Measurements from ENCODE around the gene SH2D3A. TPM values are rescaled to one million over a fixed set of nuclear protein-coding genes. Genes with fewer than 3 reads are reported as not detected.
A peak's percentile ranks its signal among the peaks of the same experiment; 100 is the strongest.

The SH2D3A gene
- total RNA-seq, 1 experiment from 2014 or later: 30.3 TPM

- Mint-ChIP-seq H3K4me1 (peaks cover 34% of the 10 kb centered on the region), H3K4me3 (no peak overlapping the region), H3K27ac (no peak overlapping the region), H3K27me3 (ENCODE audit: low read depth) (no peaks in the 10 kb centered on the region), H3K36me3 (peaks cover 9% of the 10 kb centered on the region), H3K9me3 (no peaks in the 10 kb centered on the region)
- DNase-seq (ENCODE audit: low spot score) (no peak), ATAC-seq (no peak)
- TF ChIP-seq CBFB (CRISPR knock-in tag; IDR thresholded peaks at IDR 0.05; ENCODE audit: low read depth) (no peak), TCF7 (CRISPR knock-in tag; IDR thresholded peaks at IDR 0.05; ENCODE audit: low read depth) (no peak), ERG (CRISPR knock-in tag; IDR thresholded peaks at IDR 0.05) (no peak), ATF6 (CRISPR knock-in tag; IDR thresholded peaks at IDR 0.05) (no peak), NFE2L1 (CRISPR knock-in tag; IDR thresholded peaks at IDR 0.05) (no peak), ESRRA (CRISPR knock-in tag; IDR thresholded peaks at IDR 0.05; ENCODE audit: borderline replicate concordance) (no peak), SP1 (CRISPR knock-in tag; conservative IDR thresholded peaks at IDR 0.05) (no peak), RELA (CRISPR knock-in tag; IDR thresholded peaks at IDR 0.05; ENCODE audit: borderline replicate concordance) (no peak), EMX1 (CRISPR knock-in tag; IDR thresholded peaks at IDR 0.05) (no peak), ZSCAN18 (CRISPR knock-in tag; IDR thresholded peaks at IDR 0.05) (no peak)
- POLR2A ChIA-PET: no interaction called here
- CTCF ChIA-PET: interaction anchor here (0.6 to 1.9 kb wide), 9 partner anchors 10 to 335 kb away, joined by 3 to 10 read pairs (median 6); partner anchors contain the start of genes C3 and ZNF557
Measured at GRCh38 chr19:6734096-6734696, 33.0 kb downstream of the SH2D3A start.

- peak; percentile 55 for DNase-seq (ENCODE audit: low spot score)
- CTCF ChIA-PET: interaction anchor here (0.6 to 1.9 kb wide), 18 partner anchors 9 to 336 kb away, joined by 3 to 10 read pairs (median 4); partner anchors contain the start of genes C3 and ZNF557
Measured at GRCh38 chr19:6733338-6734095, 33.7 kb downstream of the SH2D3A start.

More at GRCh38 chr19:6733338-6734095, 33.7 kb downstream of the SH2D3A start:
- peak; percentile 63; the same call in 1 of the 2 replicates for TF ChIP-seq CTCF (IDR thresholded peaks at IDR 0.05)
- peak; percentile 96 for TF ChIP-seq GTF2I (CRISPR knock-in tag; conservative IDR thresholded peaks at IDR 0.05)
- no peak for TF ChIP-seq FOXP1 (CRISPR knock-in tag; IDR thresholded peaks at IDR 0.05; ENCODE audit: borderline replicate concordance)
- Mint-ChIP-seq H3K27me3 (ENCODE audit: low read depth) (no peaks in the 10 kb centered on the region), H3K27ac (no peak overlapping the region), H3K36me3 (peaks cover 9% of the 10 kb centered on the region), H3K4me3 (no peak overlapping the region), H3K9me3 (no peaks in the 10 kb centered on the region), H3K4me1 (peaks cover 28% of the 10 kb centered on the region)
- no peak for ATAC-seq
- POLR2A ChIA-PET: interaction anchor here (0.6 to 1.0 kb wide), 2 partner anchors 19 to 68 kb away, joined by 3 to 6 read pairs; no protein-coding TSS in a partner anchor
